ENCODE measurements around the gene SMIM35.
"Not testable (repeated sequence)": the region's sequence is repeated elsewhere in the genome, so short reads cannot be mapped to it uniquely, and the experiment has no call there.

Gene SMIM35

GRCh38 chr11:118065384-118065783, 21.4 kb downstream of the SMIM35 start:
- no peak overlapping the region for H3K27ac ChIP-seq (ENCODE audit: low read depth, low read length)
- no peaks in the 10 kb centered on the region for H3K27me3 ChIP-seq (ENCODE audit: control insufficient read depth, insufficient read depth, low read length)
- no peak overlapping the region for H3K4me3 ChIP-seq (ENCODE audit: low read depth, low read length)
- H3K9me3 ChIP-seq (ENCODE audit: control insufficient read depth, insufficient read depth, low read depth, low read length): no peaks in the 10 kb centered on the region
- no peak overlapping the region for H3K9ac ChIP-seq (ENCODE audit: low read length)
- no peaks in the 10 kb centered on the region for H3K4me1 ChIP-seq (ENCODE audit: control insufficient read depth, insufficient read depth, low read length)
- no peaks in the 10 kb centered on the region for H3K36me3 ChIP-seq (ENCODE audit: control insufficient read depth, insufficient read depth, low read length)

- H3K36me3 ChIP-seq (ENCODE audit: control insufficient read depth, insufficient read depth, low read length): no peaks in the 10 kb centered on the region
- no peak overlapping the region for H3K4me3 ChIP-seq (ENCODE audit: low read depth, low read length)
- no peaks in the 10 kb centered on the region for H3K4me1 ChIP-seq (ENCODE audit: control insufficient read depth, insufficient read depth, low read length)
- no peaks in the 10 kb centered on the region for H3K9me3 ChIP-seq (ENCODE audit: control insufficient read depth, insufficient read depth, low read depth, low read length)
- H3K9ac ChIP-seq (ENCODE audit: low read length): no peak overlapping the region
- H3K27me3 ChIP-seq (ENCODE audit: control insufficient read depth, insufficient read depth, low read length): no peaks in the 10 kb centered on the region
- no peak overlapping the region for H3K27ac ChIP-seq (ENCODE audit: low read depth, low read length)
Observed at GRCh38 chr11:118064956-118065355, 21.8 kb downstream of the SMIM35 start.

- H3K27ac ChIP-seq (ENCODE audit: low read depth, low read length); H3K36me3 ChIP-seq (ENCODE audit: control insufficient read depth, insufficient read depth, low read length); H3K4me1 ChIP-seq (ENCODE audit: control insufficient read depth, insufficient read depth, low read length); H3K4me3 ChIP-seq (ENCODE audit: low read depth, low read length); H3K27me3 ChIP-seq (ENCODE audit: control insufficient read depth, insufficient read depth, low read length); H3K9me3 ChIP-seq (ENCODE audit: control insufficient read depth, insufficient read depth, low read depth, low read length); H3K9ac ChIP-seq (ENCODE audit: low read length): not testable (repeated sequence)
Observed at GRCh38 chr11:118062631-118063030, 24.1 kb downstream of the SMIM35 start.

- H3K9me3 ChIP-seq (ENCODE audit: control insufficient read depth, insufficient read depth, low read depth, low read length); H3K4me3 ChIP-seq (ENCODE audit: low read depth, low read length); H3K27me3 ChIP-seq (ENCODE audit: control insufficient read depth, insufficient read depth, low read length); H3K27ac ChIP-seq (ENCODE audit: low read depth, low read length); H3K9ac ChIP-seq (ENCODE audit: low read length); H3K4me1 ChIP-seq (ENCODE audit: control insufficient read depth, insufficient read depth, low read length); H3K36me3 ChIP-seq (ENCODE audit: control insufficient read depth, insufficient read depth, low read length): not testable (repeated sequence)
Observed at GRCh38 chr11:118062181-118062580, 24.6 kb downstream of the SMIM35 start.

GRCh38 chr11:118061586-118062125, 25.1 kb downstream of the SMIM35 start:
- Histone ChIP-seq H3K27ac (ENCODE audit: low read depth, low read length) (no peak overlapping the region), H3K4me1 (ENCODE audit: control insufficient read depth, insufficient read depth, low read length) (no peaks in the 10 kb centered on the region), H3K9me3 (ENCODE audit: control insufficient read depth, insufficient read depth, low read depth, low read length) (no peaks in the 10 kb centered on the region), H3K4me3 (ENCODE audit: low read depth, low read length) (no peak overlapping the region), H3K27me3 (ENCODE audit: control insufficient read depth, insufficient read depth, low read length) (no peaks in the 10 kb centered on the region), H3K36me3 (ENCODE audit: control insufficient read depth, insufficient read depth, low read length) (no peaks in the 10 kb centered on the region), H3K9ac (ENCODE audit: low read length) (no peak overlapping the region)

- Histone ChIP-seq H3K27me3 (ENCODE audit: control insufficient read depth, insufficient read depth, low read length) (no peaks in the 10 kb centered on the region), H3K27ac (ENCODE audit: low read depth, low read length) (no peak overlapping the region), H3K36me3 (ENCODE audit: control insufficient read depth, insufficient read depth, low read length) (no peaks in the 10 kb centered on the region), H3K9me3 (ENCODE audit: control insufficient read depth, insufficient read depth, low read depth, low read length) (no peaks in the 10 kb centered on the region), H3K4me3 (ENCODE audit: low read depth, low read length) (no peak overlapping the region), H3K4me1 (ENCODE audit: control insufficient read depth, insufficient read depth, low read length) (no peaks in the 10 kb centered on the region), H3K9ac (ENCODE audit: low read length) (no peak overlapping the region)
Observed at GRCh38 chr11:118060869-118061268, 25.9 kb downstream of the SMIM35 start.

GRCh38 chr11:118060081-118060661, 26.6 kb downstream of the SMIM35 start:
- Histone ChIP-seq H3K27ac (ENCODE audit: low read depth, low read length) (no peak overlapping the region), H3K4me1 (ENCODE audit: control insufficient read depth, insufficient read depth, low read length) (no peaks in the 10 kb centered on the region), H3K36me3 (ENCODE audit: control insufficient read depth, insufficient read depth, low read length) (no peaks in the 10 kb centered on the region), H3K9ac (ENCODE audit: low read length) (no peak overlapping the region), H3K9me3 (ENCODE audit: control insufficient read depth, insufficient read depth, low read depth, low read length) (no peaks in the 10 kb centered on the region), H3K27me3 (ENCODE audit: control insufficient read depth, insufficient read depth, low read length) (no peaks in the 10 kb centered on the region), H3K4me3 (ENCODE audit: low read depth, low read length) (no peak overlapping the region)

- no peaks in the 10 kb centered on the region for H3K9me3 ChIP-seq (ENCODE audit: control insufficient read depth, insufficient read depth, low read depth, low read length)
- H3K27me3 ChIP-seq (ENCODE audit: control insufficient read depth, insufficient read depth, low read length): no peaks in the 10 kb centered on the region
- H3K36me3 ChIP-seq (ENCODE audit: control insufficient read depth, insufficient read depth, low read length): no peaks in the 10 kb centered on the region
- no peak overlapping the region for H3K9ac ChIP-seq (ENCODE audit: low read length)
- no peak overlapping the region for H3K4me3 ChIP-seq (ENCODE audit: low read depth, low read length)
- H3K27ac ChIP-seq (ENCODE audit: low read depth, low read length): no peak overlapping the region
- H3K4me1 ChIP-seq (ENCODE audit: control insufficient read depth, insufficient read depth, low read length): no peaks in the 10 kb centered on the region
Observed at GRCh38 chr11:118059246-118059940, 27.4 kb downstream of the SMIM35 start.

- Histone ChIP-seq H3K9me3 (ENCODE audit: control insufficient read depth, insufficient read depth, low read depth, low read length) (no peaks in the 10 kb centered on the region), H3K27me3 (ENCODE audit: control insufficient read depth, insufficient read depth, low read length) (no peaks in the 10 kb centered on the region), H3K4me1 (ENCODE audit: control insufficient read depth, insufficient read depth, low read length) (no peaks in the 10 kb centered on the region), H3K36me3 (ENCODE audit: control insufficient read depth, insufficient read depth, low read length) (no peaks in the 10 kb centered on the region), H3K9ac (ENCODE audit: low read length) (no peak overlapping the region), H3K4me3 (ENCODE audit: low read depth, low read length) (no peak overlapping the region), H3K27ac (ENCODE audit: low read depth, low read length) (no peak overlapping the region)
Observed at GRCh38 chr11:118058311-118059245, 28.2 kb downstream of the SMIM35 start.

- no peaks in the 10 kb centered on the region for H3K27me3 ChIP-seq (ENCODE audit: control insufficient read depth, insufficient read depth, low read length)
- H3K4me1 ChIP-seq (ENCODE audit: control insufficient read depth, insufficient read depth, low read length): no peaks in the 10 kb centered on the region
- H3K9ac ChIP-seq (ENCODE audit: low read length): no peak overlapping the region
- no peaks in the 10 kb centered on the region for H3K9me3 ChIP-seq (ENCODE audit: control insufficient read depth, insufficient read depth, low read depth, low read length)
- H3K4me3 ChIP-seq (ENCODE audit: low read depth, low read length): no peak overlapping the region
- no peaks in the 10 kb centered on the region for H3K36me3 ChIP-seq (ENCODE audit: control insufficient read depth, insufficient read depth, low read length)
- H3K27ac ChIP-seq (ENCODE audit: low read depth, low read length): no peak overlapping the region
Observed at GRCh38 chr11:118057251-118058145, 29.3 kb downstream of the SMIM35 start.
